DND-41 (cell line): ENCODE results near the gene TTC28.
"Not testable (repeated sequence)": the region's sequence is repeated elsewhere in the genome, so short reads cannot be mapped to it uniquely, and the experiment has no call there.

ENCODE experiments used
- ATAC-seq: fragments of 200-7000 bp; cut with Tn5 transposase; 3 replicates; pipeline ENCODE4 v1.9.1; 2021; ENCODE audit warnings: low read depth; ENCODE audit not compliant: insufficient read depth
- DNase-seq: peaks from one replicate; pipeline ENCODE4 v3.0.0-alpha.2; 2020
- H2AFZ ChIP-seq: 2 replicates; pipeline ENCODE4 v1.6.0; 2012; ENCODE audit warnings: low read depth, low read length
- H3K27ac ChIP-seq: 2 replicates; pipeline ENCODE4 v1.5.1; 2012; ENCODE audit warnings: low read length, inconsistent platforms
- H3K27me3 ChIP-seq: fragments of 200-600 bp; sonication (generic); 2 replicates; pipeline ENCODE4 v1.6.0; 2012; ENCODE audit warnings: low read length, mild to moderate bottlenecking, inconsistent platforms; ENCODE audit not compliant: insufficient read depth, poor library complexity
- H3K36me3 ChIP-seq: 2 replicates; pipeline ENCODE4 v1.5.1; 2012; ENCODE audit warnings: low read length, inconsistent platforms; ENCODE audit not compliant: insufficient read depth
- H3K4me1 ChIP-seq: 2 replicates; pipeline ENCODE4 v1.5.1; 2012; ENCODE audit warnings: mild to moderate bottlenecking, low read length; ENCODE audit not compliant: insufficient read depth
- H3K4me2 ChIP-seq: 2 replicates; pipeline ENCODE4 v1.6.0; 2012; ENCODE audit warnings: mild to moderate bottlenecking, moderate library complexity, low read length, inconsistent platforms; ENCODE audit not compliant: insufficient read depth
- H3K4me3 ChIP-seq, 2 experiments: fragments of 200-600 bp in 1 of 2; shearing (Covaris generic) in 1 of 2; 2 replicates each; pipeline ENCODE4 v1.5.1; 2012 to 2016; ENCODE audit warnings: inconsistent platforms in 2 of 2, low read length in 2 of 2, mild to moderate bottlenecking in 2 of 2, low read depth in 1 of 2, moderate library complexity in 1 of 2
- H3K79me2 ChIP-seq: 2 replicates; pipeline ENCODE4 v1.6.0; 2012; ENCODE audit warnings: low read length, inconsistent platforms; ENCODE audit not compliant: insufficient read depth
- H3K9ac ChIP-seq: 2 replicates; pipeline ENCODE4 v1.6.0; 2012; ENCODE audit warnings: low read depth, mild to moderate bottlenecking, inconsistent platforms, low read length, moderate library complexity
- H3K9me3 ChIP-seq: 2 replicates; pipeline ENCODE4 v1.5.1; 2012; ENCODE audit warnings: low read length, moderate library complexity, mild to moderate bottlenecking, inconsistent platforms; ENCODE audit not compliant: insufficient read depth, severe bottlenecking
- H4K20me1 ChIP-seq: 2 replicates; pipeline ENCODE4 v1.6.0; 2012; ENCODE audit warnings: low read length; ENCODE audit not compliant: insufficient read depth
- CTCF ChIP-seq: IDR thresholded peaks from 2 replicates; pipeline ENCODE4 v1.5.1; 2012; ENCODE audit warnings: borderline replicate concordance, low read length, moderate library complexity, mild to moderate bottlenecking; ENCODE audit not compliant: poor library complexity, severe bottlenecking; ENCODE audit errors: extremely low read depth
- EZH2 ChIP-seq: IDR thresholded peaks from 3 replicates; pipeline ENCODE4 v1.6.1; 2012; ENCODE audit warnings: borderline replicate concordance, low read depth, mild to moderate bottlenecking, moderate library complexity, low read length, inconsistent platforms; ENCODE audit not compliant: severe bottlenecking

The TTC28 gene

GRCh38 chr22:28570696-28571373, 108.8 kb downstream of the TTC28 start:
- ATAC-seq (no peak), DNase-seq (no peak)
- no peak overlapping the region for H3K4me3 ChIP-seq
- H3K36me3 ChIP-seq = no peaks in the 10 kb centered on the region
- H3K79me2 ChIP-seq = no peaks in the 10 kb centered on the region
- H2AFZ ChIP-seq = no peak overlapping the region
- H3K27ac ChIP-seq = no peak overlapping the region
- TF ChIP-seq EZH2 (no peak), CTCF (no peak)
- no peaks in the 10 kb centered on the region for H3K9me3 ChIP-seq
- no peak overlapping the region for H3K9ac ChIP-seq
- no peak overlapping the region for H3K4me2 ChIP-seq
- H3K27me3 ChIP-seq = no peaks in the 10 kb centered on the region
- no peaks in the 10 kb centered on the region for H3K4me1 ChIP-seq
- no peaks in the 10 kb centered on the region for H4K20me1 ChIP-seq

- H3K27ac ChIP-seq, H3K36me3 ChIP-seq, ATAC-seq, H3K9me3 ChIP-seq, H3K27me3 ChIP-seq, H3K4me3 ChIP-seq, H3K4me2 ChIP-seq, H2AFZ ChIP-seq, H4K20me1 ChIP-seq, DNase-seq, H3K79me2 ChIP-seq, H3K4me1 ChIP-seq, H3K9ac ChIP-seq: not testable (repeated sequence)
Observed at GRCh38 chr22:28568974-28569373, 110.7 kb downstream of the TTC28 start.

- Histone ChIP-seq H3K9me3 (no peaks in the 10 kb centered on the region), H3K36me3 (no peaks in the 10 kb centered on the region), H4K20me1 (no peaks in the 10 kb centered on the region), H3K9ac (no peak overlapping the region), H2AFZ (no peak overlapping the region), H3K4me2 (no peak overlapping the region), H3K4me3 (no peak overlapping the region), H3K27me3 (no peaks in the 10 kb centered on the region), H3K27ac (no peak overlapping the region), H3K4me1 (no peaks in the 10 kb centered on the region), H3K79me2 (no peaks in the 10 kb centered on the region)
- no peak for ATAC-seq
- TF ChIP-seq EZH2 = no peak
- no peak for DNase-seq
Observed at GRCh38 chr22:28568099-28568498, 111.5 kb downstream of the TTC28 start.

GRCh38 chr22:28566920-28567499, 112.6 kb downstream of the TTC28 start:
- H3K27ac ChIP-seq = not testable (repeated sequence)

GRCh38 chr22:28563636-28564035, 116.0 kb downstream of the TTC28 start:
- Histone ChIP-seq H3K4me2 (no peak overlapping the region), H3K9me3 (no peaks in the 10 kb centered on the region), H3K9ac (no peak overlapping the region), H3K27me3 (no peaks in the 10 kb centered on the region), H2AFZ (no peak overlapping the region), H3K79me2 (no peaks in the 10 kb centered on the region), H3K4me1 (no peaks in the 10 kb centered on the region), H3K27ac (no peak overlapping the region), H3K4me3 (no peak overlapping the region), H4K20me1 (no peaks in the 10 kb centered on the region), H3K36me3 (no peaks in the 10 kb centered on the region)
- DNase-seq (no peak), ATAC-seq (no peak)
- TF ChIP-seq EZH2 = no peak
- TF ChIP-seq CTCF = no peak

More at GRCh38 chr22:28566920-28567499, 112.6 kb downstream of the TTC28 start:
- H3K9me3 ChIP-seq, H3K36me3 ChIP-seq, H4K20me1 ChIP-seq, H3K79me2 ChIP-seq, ATAC-seq, H3K4me3 ChIP-seq, H3K4me1 ChIP-seq, H3K27me3 ChIP-seq, H2AFZ ChIP-seq, H3K9ac ChIP-seq, H3K4me2 ChIP-seq, DNase-seq: not testable (repeated sequence)
